TTC549 (cell line): ENCODE data around the gene CTIF.

Experiments used
- FAIRE-seq: peaks from 2 replicates; lab custom pipeline; 2012; peaks lifted over from hg19 to GRCh38; lab: Jason Lieb, UNC

Gene CTIF

GRCh38 chr18:48871391-48872166 is 332.7 kb downstream of the CTIF start:
- FAIRE-seq = no peak

- no peak for FAIRE-seq
Measured at GRCh38 chr18:48872234-48873145, 333.7 kb downstream of the CTIF start.

DNA sequence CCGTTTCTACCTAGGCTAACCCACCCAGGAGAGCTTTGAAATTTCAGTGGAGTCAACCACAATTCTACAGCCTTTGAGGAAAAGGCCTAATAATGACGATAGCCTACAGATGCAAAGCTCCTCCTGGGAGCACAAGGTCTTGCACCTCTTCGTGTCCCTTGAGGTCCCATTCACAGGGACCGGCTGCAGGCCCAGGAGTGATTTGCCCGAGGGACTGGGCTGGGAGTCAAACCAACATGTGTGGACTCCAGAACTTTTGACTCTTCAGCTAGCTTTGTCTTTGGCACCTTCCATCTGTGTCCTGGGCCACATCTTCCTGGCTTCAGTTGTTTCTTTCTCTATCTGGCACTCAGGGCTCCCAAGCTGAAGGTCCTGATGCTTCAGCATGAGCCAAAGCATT is 335.4 kb downstream of the CTIF start:
- FAIRE-seq = no peak

- no peak for FAIRE-seq
Measured at GRCh38 chr18:48874701-48875162, 335.9 kb downstream of the CTIF start.

- FAIRE-seq = no peak
Measured at GRCh38 chr18:48875314-48875941, 336.6 kb downstream of the CTIF start.

DNA sequence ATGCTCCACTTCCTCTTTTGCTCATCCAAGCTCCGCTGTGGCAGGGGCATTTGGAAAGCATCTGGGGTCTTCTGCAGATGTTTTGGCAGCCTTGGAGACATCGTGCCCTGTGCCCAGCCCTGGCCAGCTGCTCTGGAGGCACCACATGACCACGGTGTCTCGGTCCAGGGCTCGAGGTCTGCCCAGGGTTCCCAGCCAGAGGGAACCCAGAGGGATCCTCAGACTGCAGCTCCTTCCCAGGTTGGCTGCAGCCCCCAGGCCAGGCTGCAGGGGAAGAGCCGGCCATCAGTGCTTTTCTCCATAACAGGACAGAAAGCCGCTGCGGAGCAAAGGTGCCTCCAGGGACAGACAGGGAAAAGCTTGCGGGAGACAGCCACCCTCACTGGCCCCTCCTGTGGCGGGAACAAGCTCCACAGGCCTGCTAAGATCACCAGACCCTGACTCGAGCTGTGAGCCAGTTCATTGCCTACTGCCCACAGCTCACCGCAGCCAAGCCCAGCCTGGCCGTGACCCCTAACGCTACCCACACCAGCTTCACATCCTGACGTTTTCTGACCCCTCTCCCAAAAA is 337.2 kb downstream of the CTIF start:
- FAIRE-seq = no peak

GRCh38 chr18:48876590-48876989 is 337.8 kb downstream of the CTIF start:
- FAIRE-seq = no peak

- FAIRE-seq = no peak
Measured at GRCh38 chr18:48877941-48878340, 339.1 kb downstream of the CTIF start.

GRCh38 chr18:48878471-48878870 is 339.6 kb downstream of the CTIF start:
- no peak for FAIRE-seq

DNA sequence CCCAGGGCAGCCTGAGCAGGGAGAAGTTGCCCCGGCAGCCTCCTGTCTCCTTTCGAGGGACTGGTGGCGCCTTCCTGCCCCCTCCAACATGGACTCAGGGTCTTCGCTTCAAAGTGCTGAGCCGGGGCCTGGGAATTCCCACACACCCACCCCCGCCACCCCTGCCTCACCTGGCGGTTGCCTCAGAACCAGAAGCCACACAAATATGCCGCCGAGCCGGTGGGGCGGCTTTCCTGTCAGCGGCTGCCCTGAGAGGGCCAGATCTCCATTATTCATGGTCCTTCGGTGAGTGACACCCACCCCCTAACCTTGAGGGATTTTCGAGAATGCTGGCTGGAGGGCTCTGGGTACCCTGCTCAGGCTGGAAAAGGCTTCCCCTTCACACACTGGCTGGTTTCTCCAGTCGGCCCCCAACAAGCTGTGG is 340.2 kb downstream of the CTIF start:
- FAIRE-seq = no peak

DNA sequence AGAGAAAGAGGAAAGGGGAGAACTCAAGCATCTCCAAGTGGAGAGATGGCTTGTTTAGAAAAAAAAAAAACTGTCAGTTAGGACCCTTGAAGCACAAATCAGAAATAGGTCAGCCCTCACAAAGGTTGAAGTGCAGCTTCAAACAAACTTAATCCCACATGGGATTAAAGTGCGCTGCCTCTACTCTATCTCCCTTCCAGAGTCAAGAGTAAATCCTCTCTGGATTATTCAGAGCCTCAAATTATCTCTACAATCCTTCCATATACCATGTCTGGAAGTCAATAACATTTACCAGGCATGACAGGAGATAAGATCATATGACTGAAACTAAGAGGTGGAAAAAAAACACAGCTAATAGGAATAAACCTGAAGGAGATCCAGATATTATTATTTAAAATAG is 342.1 kb downstream of the CTIF start:
- FAIRE-seq = no peak

DNA sequence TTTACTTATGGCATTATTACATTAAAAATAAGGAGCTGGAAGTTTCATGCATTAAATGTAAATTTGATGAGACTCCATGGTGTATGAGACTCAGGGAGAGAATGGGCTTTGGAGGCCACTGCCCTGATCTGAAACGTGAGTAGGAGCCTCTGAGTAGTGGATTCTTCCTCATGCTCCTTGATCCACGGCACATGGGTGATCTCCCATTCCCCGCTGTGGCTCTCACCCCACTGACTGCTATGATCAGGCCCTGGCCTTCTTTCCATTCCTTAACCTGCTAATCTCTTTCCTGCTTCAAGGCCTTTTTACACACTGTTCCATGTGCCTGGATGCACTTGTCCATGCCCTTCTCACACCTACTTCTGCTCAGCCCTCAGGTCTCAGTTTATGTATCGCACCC is 343.5 kb downstream of the CTIF start:
- no peak for FAIRE-seq

- no peak for FAIRE-seq
Measured at GRCh38 chr18:48884306-48884705, 345.5 kb downstream of the CTIF start.

GRCh38 chr18:48884771-48885170 is 345.9 kb downstream of the CTIF start:
- FAIRE-seq = no peak

- FAIRE-seq = no peak
Measured at GRCh38 chr18:48885266-48885923, 346.6 kb downstream of the CTIF start.

DNA sequence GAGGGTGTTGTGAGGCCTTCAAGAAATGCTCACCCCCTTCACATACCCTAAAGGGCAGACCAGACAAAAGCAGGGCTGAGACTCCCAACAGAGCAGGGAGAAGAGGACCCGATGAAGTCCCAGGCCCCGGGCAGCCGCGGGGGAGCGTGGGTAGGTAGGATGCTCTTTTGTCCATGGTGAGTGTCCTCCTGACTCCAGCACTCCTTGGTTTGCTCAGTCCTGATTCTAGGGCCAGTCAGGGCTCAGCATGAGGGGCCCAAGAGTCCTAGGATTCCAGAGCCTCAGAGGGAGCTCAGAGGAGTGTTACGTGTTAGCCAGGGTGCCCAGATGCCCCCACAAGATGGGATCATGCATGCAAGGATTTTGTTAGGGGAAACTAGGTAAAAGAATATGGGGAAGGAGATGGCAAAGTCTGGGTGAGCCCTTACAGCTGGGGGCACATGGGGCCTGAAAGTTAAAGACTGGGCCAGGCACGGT is 347.1 kb downstream of the CTIF start:
- no peak for FAIRE-seq

- no peak for FAIRE-seq
Measured at GRCh38 chr18:48886520-48887293, 347.9 kb downstream of the CTIF start.

DNA sequence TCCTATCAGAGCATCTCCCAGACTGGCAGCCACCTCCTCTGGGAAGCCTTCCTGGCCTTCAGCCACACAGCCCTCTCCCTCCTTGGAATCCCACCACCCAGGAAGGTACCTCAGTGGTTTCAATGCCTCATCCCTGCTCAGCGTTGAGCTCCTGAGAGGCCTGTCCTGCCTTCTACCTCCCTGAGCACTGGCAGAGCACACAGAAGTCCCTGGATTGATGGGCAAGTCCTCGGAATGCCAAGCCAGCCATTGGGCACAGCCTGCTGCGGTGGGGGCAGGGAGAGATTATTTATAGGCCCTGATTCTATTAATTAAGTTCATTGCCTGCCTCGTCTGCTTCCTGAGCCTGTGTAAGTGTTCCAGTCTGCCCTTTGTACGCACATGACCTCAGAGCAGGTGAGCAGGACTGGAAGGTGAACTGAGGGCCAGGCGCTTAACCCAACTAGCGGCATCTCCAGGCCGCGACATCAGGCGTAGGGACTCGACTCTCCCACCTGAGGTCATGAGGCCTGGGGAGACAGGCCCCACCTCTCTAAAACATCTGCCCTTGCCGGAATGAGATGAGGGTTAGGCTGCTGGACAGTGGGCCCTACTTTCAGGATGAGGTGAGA is 348.6 kb downstream of the CTIF start:
- FAIRE-seq = no peak

DNA sequence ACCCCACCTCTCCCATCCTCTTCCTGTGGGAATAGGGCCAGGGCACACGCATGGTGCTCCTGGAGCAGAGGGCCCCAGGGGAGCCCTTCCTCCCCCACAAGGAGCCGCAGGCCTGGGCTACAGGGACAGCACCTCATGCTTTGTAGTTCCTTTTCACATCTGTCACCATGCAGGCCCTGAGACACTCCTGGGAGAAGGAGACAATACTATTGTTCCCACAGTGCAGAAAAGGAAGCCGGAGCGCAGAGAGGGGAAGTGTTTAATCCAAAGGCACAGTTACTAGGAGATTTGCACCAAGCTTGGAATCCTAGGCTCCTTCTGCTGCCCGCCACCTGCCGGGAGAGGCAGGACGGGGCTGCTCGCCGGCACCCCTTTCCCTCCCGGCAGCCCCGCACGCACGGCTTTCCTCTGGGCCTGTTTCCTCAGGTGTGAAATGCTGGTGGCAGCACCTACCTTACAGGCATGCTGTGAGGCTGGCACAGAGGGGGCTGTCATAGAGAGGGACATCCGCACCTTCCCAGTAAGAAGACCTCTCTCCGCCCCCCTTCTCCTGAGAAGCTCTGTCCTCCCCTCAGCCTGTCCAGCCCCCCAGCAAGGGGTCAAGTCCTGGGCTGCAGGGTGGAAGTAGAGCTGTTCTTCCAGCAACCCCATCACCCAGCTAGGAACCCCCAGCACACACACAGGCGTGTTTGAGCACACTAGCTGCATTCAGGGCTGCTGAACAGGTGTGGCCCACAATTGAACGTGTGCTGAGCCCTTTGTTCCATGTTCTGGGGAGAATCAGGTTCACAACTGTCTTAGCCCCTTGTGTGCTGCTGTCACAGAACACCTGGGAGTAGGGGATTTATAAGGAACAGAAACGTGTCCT is 349.3 kb downstream of the CTIF start:
- no peak for FAIRE-seq

DNA sequence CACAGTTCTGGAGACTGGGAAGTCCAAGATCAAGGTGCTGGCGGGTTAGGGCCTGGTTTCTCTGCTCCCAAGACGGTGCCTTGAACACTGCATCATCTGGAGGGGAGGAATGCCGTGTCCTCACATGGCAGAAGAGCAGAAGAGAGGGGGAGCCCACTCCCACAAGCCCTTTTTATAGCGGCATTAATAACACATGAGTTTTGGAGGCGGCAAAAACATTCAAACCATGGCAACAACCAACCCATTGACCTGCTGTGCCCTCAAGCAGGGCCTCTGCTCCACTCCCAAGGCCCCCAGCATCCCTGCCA is 349.9 kb downstream of the CTIF start:
- no peak for FAIRE-seq
